PC-9 (cell line): ENCODE measurements around the gene ST3GAL2. TPM values are rescaled to one million over a fixed set of nuclear protein-coding genes. Genes with fewer than 3 reads are reported as not detected.

Experiments
- BruUV-seq: library from RNA; stranded (reverse); fragments of 400-500 nt; replicated peaks from 2 replicates; lab custom pipeline; 2021; lab: Mats Ljungman, UMichigan
- CTCF ChIA-PET: fragments of 300-600 bp; sonication (Branson Sonifier 250); formaldehyde crosslinking; loops from one replicate; lab custom pipeline; 2022; ENCODE audit warnings: antibody characterized with exemption; lab: Charles Lee
- POLR2A ChIA-PET: fragments of 300-600 bp; sonication (Branson Sonifier 250); formaldehyde crosslinking; loops from one replicate; lab custom pipeline; 2022; ENCODE audit warnings: antibody characterized with exemption; ENCODE audit not compliant: unreplicated experiment; lab: Charles Lee
- DNase-seq, 2 experiments: peaks; one replicate each; pipeline versions ENCODE4 v3.0.0 to v3.0.0-alpha.2; 2015 to 2022; ENCODE audit warnings: mixed read lengths in 1 of 2
- H2AFZ ChIP-seq: fragments of 200-600 bp; sonication (generic); 2 replicates; pipeline ENCODE4 v1.8.1; 2017; ENCODE audit warnings: antibody characterized with exemption
- H3F3A ChIP-seq: fragments of 200-600 bp; sonication (generic); 2 replicates; pipeline ENCODE4 v1.8.1; 2017; ENCODE audit warnings: antibody characterized with exemption, mild to moderate bottlenecking, low read depth; ENCODE audit not compliant: insufficient read depth
- H3K27ac ChIP-seq: fragments of 200-600 bp; sonication (generic); 2 replicates; pipeline ENCODE4 v1.6.1; 2016; ENCODE audit warnings: mixed run types
- H3K27me3 ChIP-seq: fragments of 200-600 bp; sonication (generic); 2 replicates; pipeline ENCODE4 v1.6.1; 2016; ENCODE audit warnings: low read depth, mixed run types; ENCODE audit not compliant: insufficient read depth
- H3K36me3 ChIP-seq: fragments of 200-600 bp; sonication (generic); 2 replicates; pipeline ENCODE4 v1.6.1; 2016; ENCODE audit warnings: low read depth, mixed run types
- H3K4me1 ChIP-seq: fragments of 200-600 bp; sonication (generic); replicated peaks from 2 replicates; pipeline ENCODE4 v1.6.1; 2016; ENCODE audit warnings: mixed run types; ENCODE audit not compliant: insufficient read depth
- H3K4me2 ChIP-seq: fragments of 200-600 bp; sonication (generic); 2 replicates; pipeline ENCODE4 v1.6.1; 2017; ENCODE audit warnings: mixed run types
- H3K4me3 ChIP-seq: fragments of 200-600 bp; sonication (generic); 2 replicates; pipeline ENCODE4 v1.6.1; 2016; ENCODE audit warnings: mixed run types
- H3K79me2 ChIP-seq: fragments of 200-600 bp; sonication (generic); 2 replicates; pipeline ENCODE4 v1.6.1; 2017; ENCODE audit warnings: low read depth, mixed run types
- H3K9me2 ChIP-seq: fragments of 200-600 bp; sonication (generic); 2 replicates; pipeline ENCODE4 v1.8.1; 2017; ENCODE audit warnings: mild to moderate bottlenecking; ENCODE audit not compliant: insufficient read depth
- H3K9me3 ChIP-seq: fragments of 200-600 bp; sonication (generic); 2 replicates; pipeline ENCODE4 v1.8.1; 2016; ENCODE audit warnings: low read depth; ENCODE audit not compliant: insufficient read depth
- H4K20me1 ChIP-seq: fragments of 200-600 bp; sonication (generic); 2 replicates; pipeline ENCODE4 v1.8.1; 2017; ENCODE audit not compliant: insufficient read depth
- EZH2 ChIP-seq: fragments of 200-600 bp; sonication (generic); IDR thresholded peaks from 2 replicates; pipeline ENCODE4 v1.8.0; 2017; ENCODE audit warnings: antibody characterized with exemption, low read depth
- intact Hi-C: fragments of 100-400 bp; cut with micrococcal nuclease; formaldehyde crosslinking; loops from one replicate; pipeline ENCODE4 v1.10.0; 2022; ENCODE audit not compliant: unreplicated experiment
- total RNA-seq: library from RNA; stranded (reverse); gene quantifications from 2 replicates; pipeline ENCODE4 v1.2.3, GENCODE V29; 2021
- TF ChIP-seq, protein P1 (sequence below): fragments of 200-600 bp; sonication (generic); conservative IDR thresholded peaks from 2 replicates; pipeline ENCODE4 v1.6.1; 2017; ENCODE audit warnings: mixed run types, antibody characterized with exemption, mild to moderate bottlenecking, moderate library complexity

Gene ST3GAL2
- total RNA-seq, 1 experiment from 2014 or later, result 9.7 TPM

DNA sequence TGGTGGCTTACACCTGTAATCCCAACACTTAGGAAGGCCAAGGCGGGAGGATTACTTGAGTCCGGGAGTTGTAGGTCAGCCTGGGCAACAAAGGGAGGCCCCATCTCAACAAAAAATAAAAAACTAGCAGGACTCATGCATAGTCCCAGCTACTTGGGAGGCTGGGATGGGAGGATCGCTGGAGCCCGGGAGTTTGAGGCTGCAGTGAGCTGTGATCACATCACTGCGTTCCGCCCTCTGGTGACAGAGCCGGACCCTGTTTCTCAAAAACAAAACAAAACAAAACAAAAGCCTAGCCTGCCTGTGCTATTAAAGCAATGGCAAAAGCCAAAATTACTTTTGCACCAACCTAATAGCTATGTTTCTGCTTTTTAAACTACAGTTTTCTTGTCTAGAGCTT, 17.0 kb upstream of the ST3GAL2 start:
- intact Hi-C loops, result loop anchor here (2.0 kb wide), 2 partner anchors 17 to 75 kb away; partner anchors contain the start of gene ST3GAL2
- DNase-seq, result no peak
- H2AFZ ChIP-seq, result no peak overlapping the region
- H3K27me3 ChIP-seq, result no peaks in the 10 kb centered on the region
- H3K4me3 ChIP-seq, result peak overlapping the region; percentile 96; the same call in 1 of the 2 replicates
- TF ChIP-seq, protein P1, sequence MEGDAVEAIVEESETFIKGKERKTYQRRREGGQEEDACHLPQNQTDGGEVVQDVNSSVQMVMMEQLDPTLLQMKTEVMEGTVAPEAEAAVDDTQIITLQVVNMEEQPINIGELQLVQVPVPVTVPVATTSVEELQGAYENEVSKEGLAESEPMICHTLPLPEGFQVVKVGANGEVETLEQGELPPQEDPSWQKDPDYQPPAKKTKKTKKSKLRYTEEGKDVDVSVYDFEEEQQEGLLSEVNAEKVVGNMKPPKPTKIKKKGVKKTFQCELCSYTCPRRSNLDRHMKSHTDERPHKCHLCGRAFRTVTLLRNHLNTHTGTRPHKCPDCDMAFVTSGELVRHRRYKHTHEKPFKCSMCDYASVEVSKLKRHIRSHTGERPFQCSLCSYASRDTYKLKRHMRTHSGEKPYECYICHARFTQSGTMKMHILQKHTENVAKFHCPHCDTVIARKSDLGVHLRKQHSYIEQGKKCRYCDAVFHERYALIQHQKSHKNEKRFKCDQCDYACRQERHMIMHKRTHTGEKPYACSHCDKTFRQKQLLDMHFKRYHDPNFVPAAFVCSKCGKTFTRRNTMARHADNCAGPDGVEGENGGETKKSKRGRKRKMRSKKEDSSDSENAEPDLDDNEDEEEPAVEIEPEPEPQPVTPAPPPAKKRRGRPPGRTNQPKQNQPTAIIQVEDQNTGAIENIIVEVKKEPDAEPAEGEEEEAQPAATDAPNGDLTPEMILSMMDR, result no peak
- TF ChIP-seq EZH2, result no peak
- ChIA-PET CTCF (no interaction called here), POLR2A (interaction anchor here (0.6 kb wide), 1 partner anchor 75 kb away, joined by 3 read pairs; no protein-coding TSS in a partner anchor)
- no TSS peak for BruUV-seq
- peak overlapping the region; percentile 96 for H3K4me2 ChIP-seq
- H3K36me3 ChIP-seq, result no peaks in the 10 kb centered on the region
- 0 out of 2 replicates have a peak, but pooled peaks cover 8% of the 10 kb centered on the region for H3K79me2 ChIP-seq
- H3F3A ChIP-seq, result peaks cover 5% of the 10 kb centered on the region; the same call in 1 of the 2 replicates
- H3K9me2 ChIP-seq, result no peaks in the 10 kb centered on the region
- no peaks in the 10 kb centered on the region for H3K9me3 ChIP-seq
- peaks cover 14% of the 10 kb centered on the region for H3K4me1 ChIP-seq
- no peaks in the 10 kb centered on the region for H4K20me1 ChIP-seq
- H3K27ac ChIP-seq, result no peak overlapping the region

DNA sequence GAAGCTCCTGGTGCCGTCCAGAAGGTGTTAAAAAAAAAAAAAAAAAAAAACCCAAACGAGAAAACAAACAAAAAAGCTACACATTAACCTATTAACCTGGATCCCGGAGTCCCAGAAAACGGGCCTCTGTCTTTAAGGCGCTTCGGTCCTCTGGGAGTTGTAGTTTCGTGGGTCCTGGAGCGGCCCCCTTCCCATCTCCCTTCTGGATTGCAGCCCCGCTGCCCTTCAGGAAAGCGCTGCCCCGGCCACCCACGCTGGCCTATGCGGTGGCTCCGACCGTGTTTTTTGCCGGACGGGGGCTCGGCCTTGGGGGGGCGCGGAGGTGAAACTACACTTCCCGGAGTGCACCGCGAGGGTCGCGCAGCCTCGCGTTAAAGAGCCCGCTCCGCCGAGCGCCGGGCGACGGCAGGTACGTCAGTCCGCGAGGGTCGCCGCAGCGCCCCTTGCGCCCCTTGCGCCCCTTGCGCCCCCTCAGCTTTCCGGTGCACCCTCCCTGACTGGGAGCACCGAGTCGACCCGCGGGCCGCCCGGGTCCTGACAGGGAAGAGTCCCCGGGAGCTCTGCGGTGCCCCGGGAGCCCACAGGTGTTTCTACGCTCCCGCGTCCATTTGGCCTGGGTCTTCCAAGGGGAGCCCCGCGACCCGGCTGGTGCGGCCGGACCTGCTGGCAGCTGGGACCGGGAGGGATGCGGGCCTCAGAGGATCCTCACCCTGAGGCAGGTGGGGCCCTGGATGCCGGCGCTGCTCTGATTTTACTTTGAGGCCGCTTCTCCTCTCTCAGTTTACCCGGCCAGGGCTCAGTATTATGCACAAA, 15.5 kb upstream of the ST3GAL2 start, which contains the start of gene FCSK:
TSS of gene FCSK (plus strand) at position 374 of the 813 bp plus-strand sequence. CDS start 8,596 bp downstream, outside the sequence.
- H3F3A ChIP-seq, result peaks cover 5% of the 10 kb centered on the region; the same call in 1 of the 2 replicates
- 0 out of 2 replicates have a peak, but pooled peaks cover 8% of the 10 kb centered on the region for H3K79me2 ChIP-seq
- no peak for TF ChIP-seq EZH2
- TF ChIP-seq, protein P1, result no peak
- H3K36me3 ChIP-seq, result no peaks in the 10 kb centered on the region
- ChIA-PET CTCF (no interaction called here), POLR2A (interaction anchor here (0.5 kb wide), 1 partner anchor 835 kb away, joined by 5 read pairs; the partner anchor contains the start of gene CMTR2)
- DNase-seq, result peak in 1 of 2 experiments; percentile 67
- H3K4me2 ChIP-seq, result peak within 1 kb of the TSS; percentile 96
- H2AFZ ChIP-seq, result peak within 1 kb of the TSS; percentile 99
- BruUV-seq, result no TSS peak
- H3K27me3 ChIP-seq, result no peaks in the 10 kb centered on the region
- H3K9me3 ChIP-seq, result no peaks in the 10 kb centered on the region
- peak within 1 kb of the TSS; percentile 89 for H3K27ac ChIP-seq
- H3K9me2 ChIP-seq, result no peaks in the 10 kb centered on the region
- intact Hi-C loops, result loop anchor here (1.0 to 2.0 kb wide), 3 partner anchors 16 to 74 kb away; partner anchors contain the start of gene ST3GAL2
- H4K20me1 ChIP-seq, result no peaks in the 10 kb centered on the region
- H3K4me1 ChIP-seq, result peaks cover 14% of the 10 kb centered on the region
- peak within 1 kb of the TSS; percentile 96 for H3K4me3 ChIP-seq

DNA sequence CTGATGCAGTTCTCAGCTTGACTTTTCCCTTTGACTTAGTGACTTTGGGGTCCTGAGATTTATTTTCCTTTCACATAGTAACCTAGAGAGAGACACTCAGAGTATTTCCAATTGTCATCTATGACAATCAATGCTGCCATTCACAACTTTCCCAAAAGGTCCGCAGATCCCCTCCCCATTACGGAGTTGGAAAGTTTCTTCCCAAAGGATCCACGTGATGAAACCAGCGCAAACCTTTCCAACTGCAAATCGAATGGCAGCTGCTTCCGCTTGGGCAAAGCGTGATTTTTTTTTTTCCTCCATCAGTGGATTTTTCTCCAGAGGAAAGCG, 15.0 kb upstream of the ST3GAL2 start:
- peak overlapping the region; percentile 96 for H3K4me3 ChIP-seq
- no peak for DNase-seq
- H3K36me3 ChIP-seq, result no peaks in the 10 kb centered on the region
- H3K9me3 ChIP-seq, result no peaks in the 10 kb centered on the region
- H3F3A ChIP-seq, result peaks cover 5% of the 10 kb centered on the region; the same call in 1 of the 2 replicates
- 0 out of 2 replicates have a peak, but pooled peaks cover 8% of the 10 kb centered on the region for H3K79me2 ChIP-seq
- peaks cover 14% of the 10 kb centered on the region for H3K4me1 ChIP-seq
- peak overlapping the region; percentile 89 for H3K27ac ChIP-seq
- ChIA-PET CTCF (no interaction called here), POLR2A (interaction anchor here (0.5 to 0.8 kb wide), 2 partner anchors 73 to 835 kb away, joined by 5 to 17 read pairs; partner anchors contain the start of gene CMTR2)
- H2AFZ ChIP-seq, result peak overlapping the region; percentile 99
- no peaks in the 10 kb centered on the region for H4K20me1 ChIP-seq
- intact Hi-C loops, result loop anchor here (1.0 to 2.0 kb wide), 3 partner anchors 15 to 73 kb away; partner anchors contain the start of gene ST3GAL2
- BruUV-seq, result no TSS peak
- TF ChIP-seq, protein P1, result no peak
- no peak for TF ChIP-seq EZH2
- no peaks in the 10 kb centered on the region for H3K27me3 ChIP-seq
- no peaks in the 10 kb centered on the region for H3K9me2 ChIP-seq
- peak overlapping the region; percentile 96 for H3K4me2 ChIP-seq
